Endothelial cell of umbilical vein (primary cell): ENCODE measurements around the gene CUX1. TPM values are rescaled to one million over a fixed set of nuclear protein-coding genes. Genes with fewer than 3 reads are reported as not detected.

Experiments used
- BruUV-seq: library from RNA; stranded (reverse); fragments of 400-500 nt; replicated peaks from 2 replicates; lab custom pipeline; 2021; lab: Mats Ljungman, UMichigan
- CTCF ChIA-PET: fragments of 300-600, 350-600 bp; sonication (Branson Sonifier 250); formaldehyde crosslinking; loops from one replicate; lab custom pipeline; 2021; ENCODE audit warnings: antibody characterized with exemption, inconsistent platforms; lab: Charles Lee
- POLR2A ChIA-PET: fragments of 300-600, 350-600 bp; sonication (Branson Sonifier 250); formaldehyde crosslinking; loops from one replicate; lab custom pipeline; 2021; ENCODE audit warnings: antibody characterized with exemption, inconsistent platforms; lab: Charles Lee
- DNase-seq: peaks from one replicate; pipeline ENCODE4 v3.0.0-alpha.2; 2011; ENCODE audit warnings: low read depth, low spot score
- FAIRE-seq: peaks from 2 replicates; lab custom pipeline; 2011; peaks lifted over from hg19 to GRCh38; lab: Jason Lieb, UNC
- H2AFZ ChIP-seq: 2 replicates; pipeline ENCODE4 v1.6.0; 2012; ENCODE audit warnings: low read depth, low read length, control low read depth, inconsistent platforms
- H3K27ac ChIP-seq: 2 replicates; pipeline ENCODE4 v1.5.1; 2011; ENCODE audit warnings: low read depth, mild to moderate bottlenecking, control low read depth, low read length, moderate library complexity; ENCODE audit not compliant: insufficient read depth
- H3K27me3 ChIP-seq, 2 experiments: 2 replicates each; pipeline versions ENCODE4 v1.6.0 to v1.6.1; 2011; ENCODE audit warnings: low read length in 2 of 2, mixed read lengths in 1 of 2; ENCODE audit not compliant: control insufficient read depth in 2 of 2, insufficient read depth in 2 of 2
- H3K36me3 ChIP-seq, 2 experiments: 2 replicates in 1 of 2; 3 replicates in 1 of 2; pipeline ENCODE4 v1.5.1; 2011; ENCODE audit warnings: low read length in 2 of 2, mild to moderate bottlenecking in 1 of 2, moderate library complexity in 1 of 2; ENCODE audit not compliant: control insufficient read depth in 2 of 2, insufficient read depth in 2 of 2; ENCODE audit errors: extremely low read depth in 1 of 2
- H3K4me1 ChIP-seq: 3 replicates; pipeline ENCODE4 v1.5.1; 2011; ENCODE audit warnings: mild to moderate bottlenecking, low read length; ENCODE audit not compliant: control insufficient read depth, insufficient read depth; ENCODE audit errors: extremely low read depth
- H3K4me2 ChIP-seq: 2 replicates; pipeline ENCODE4 v1.6.1; 2011; ENCODE audit warnings: low read length, control low read depth, mixed read lengths; ENCODE audit not compliant: insufficient read depth
- H3K4me3 ChIP-seq, 3 experiments: fragments of 200-600 bp in 1 of 3; sonication (generic), shearing (Covaris generic) in 1 of 3; replicated peaks in 1 of 3; 2 replicates each; pipeline ENCODE4 v1.5.1; 2011 to 2016; ENCODE audit warnings: control low read depth in 3 of 3, low read length in 3 of 3, mild to moderate bottlenecking in 2 of 3, inconsistent platforms in 1 of 3, low read depth in 1 of 3, moderate library complexity in 1 of 3; ENCODE audit not compliant: insufficient read depth in 1 of 3
- H3K79me2 ChIP-seq: 2 replicates; pipeline ENCODE4 v1.6.0; 2012; ENCODE audit warnings: low read length, inconsistent platforms; ENCODE audit not compliant: control insufficient read depth, insufficient read depth
- H3K9ac ChIP-seq: replicated peaks from 2 replicates; pipeline ENCODE3; 2011; ENCODE audit warnings: low read length, control low read depth; ENCODE audit not compliant: insufficient read depth; ENCODE audit errors: extremely low read depth
- H3K9me1 ChIP-seq: replicated peaks from 3 replicates; pipeline ENCODE4 v1.6.0; 2011; ENCODE audit warnings: mild to moderate bottlenecking, low read length; ENCODE audit not compliant: control insufficient read depth, insufficient read depth; ENCODE audit errors: extremely low read depth
- H3K9me3 ChIP-seq: replicated peaks from 2 replicates; pipeline ENCODE4 v1.5.1; 2012; ENCODE audit warnings: low read length, inconsistent platforms; ENCODE audit not compliant: control insufficient read depth, insufficient read depth
- H4K20me1 ChIP-seq: replicated peaks from 2 replicates; pipeline ENCODE3; 2011; ENCODE audit warnings: mild to moderate bottlenecking, low read length; ENCODE audit not compliant: control insufficient read depth, insufficient read depth; ENCODE audit errors: extremely low read depth
- EZH2 ChIP-seq: IDR thresholded peaks from 2 replicates; pipeline ENCODE4 v1.6.1; 2012; ENCODE audit warnings: borderline replicate concordance, low read depth, mild to moderate bottlenecking, moderate library complexity, low read length, inconsistent platforms; ENCODE audit not compliant: severe bottlenecking
- FOS ChIP-seq: IDR thresholded peaks from 2 replicates; pipeline ENCODE4 v1.6.1; 2011; ENCODE audit warnings: mild to moderate bottlenecking, low read length, moderate library complexity, borderline replicate concordance; ENCODE audit not compliant: insufficient read depth
- GATA2 ChIP-seq: IDR thresholded peaks from 2 replicates; pipeline ENCODE4 v1.7.0; 2011; ENCODE audit warnings: low read depth, mild to moderate bottlenecking, moderate library complexity, mixed read lengths, low read length; ENCODE audit not compliant: insufficient read length, insufficient read depth
- JUN ChIP-seq: IDR thresholded peaks from 2 replicates; pipeline ENCODE4 v1.6.1; 2011; ENCODE audit warnings: borderline replicate concordance, low read depth; ENCODE audit not compliant: insufficient read length, insufficient read depth
- MYC ChIP-seq: IDR thresholded peaks from one replicate; pipeline ENCODE4 v1.6.1; 2011; ENCODE audit warnings: mild to moderate bottlenecking, low read depth, low read length
- POLR2A ChIP-seq: IDR thresholded peaks from 2 replicates; pipeline ENCODE4 v1.6.1; 2012; ENCODE audit warnings: low read depth, mild to moderate bottlenecking, control low read depth, low read length
- POLR2AphosphoS5 ChIP-seq: IDR thresholded peaks from 2 replicates; pipeline ENCODE4 v1.6.1; 2012; ENCODE audit warnings: low read depth, mild to moderate bottlenecking, control low read depth, low read length, moderate library complexity; ENCODE audit not compliant: insufficient read depth
- dilution Hi-C: fragments of 300-500 bp; cut with MboI; formaldehyde crosslinking; loops from one replicate; pipeline ENCODE4 v1.15.0; 2019; ENCODE audit warnings: low sequenced_read_pairs; ENCODE audit not compliant: extremely low pct_ligation_motif_present
- intact Hi-C: fragments of 100-400 bp; cut with micrococcal nuclease; formaldehyde crosslinking; loops from one replicate; pipeline ENCODE4 v1.10.0; 2022
- polyA plus RNA-seq, 4 experiments: library from polyadenylated mRNA; depleted of rRNA in 3 of 4; stranded (reverse) in 3 of 4; unstranded in 1 of 4; fragments of >200 nt; gene quantifications; 2 replicates each; pipeline versions ENCODE4 v1.2.1 to v1.2.3, GENCODE V29; 2011 to 2012; ENCODE audit warnings: missing spikeins in 1 of 4
- total RNA-seq: library from RNA; stranded (reverse); gene quantifications from 2 replicates; pipeline ENCODE4 v1.2.3, GENCODE V29; 2021
- TF ChIP-seq, protein P1 (sequence below): IDR thresholded peaks from 2 replicates; pipeline ENCODE4 v1.6.1; 2011; ENCODE audit not compliant: insufficient read depth, insufficient read length
- TF ChIP-seq, protein P2 (sequence below), 2 donors: IDR thresholded peaks; 1 replicate in 1 of 2; 2 replicates in 1 of 2; pipeline ENCODE4 v1.5.1; 2011; ENCODE audit warnings: low read length in 2 of 2, mild to moderate bottlenecking in 2 of 2, moderate library complexity in 2 of 2, control low read depth in 1 of 2, inconsistent platforms in 1 of 2, low read depth in 1 of 2; ENCODE audit not compliant: insufficient read depth in 1 of 2; ENCODE audit errors: extremely low read depth in 1 of 2

Gene CUX1
- total and polyA plus RNA-seq, 2 donors (not counting 3 experiments of a cell fraction or from before 2014, with no cell fraction given), result 13.8 to 49.8 TPM

DNA sequence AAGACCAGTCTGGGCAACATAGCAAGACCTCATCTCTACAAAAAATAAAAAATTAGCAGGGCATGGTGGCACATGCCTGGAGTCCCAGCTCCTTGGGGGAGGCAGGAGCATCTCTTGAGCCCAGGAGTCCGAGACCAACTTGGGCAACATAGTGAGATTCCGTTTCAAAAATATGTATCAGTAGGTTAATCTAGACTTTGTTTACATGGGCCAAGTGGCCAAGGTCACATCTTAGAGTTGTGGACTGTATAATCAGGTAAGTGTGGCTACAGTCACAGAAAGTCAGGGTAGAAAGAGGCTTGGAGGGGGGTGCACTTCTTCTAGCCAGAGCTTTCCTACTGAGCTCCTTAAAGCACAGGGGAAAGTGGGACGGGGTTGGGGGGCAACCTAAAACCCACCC, 174.4 kb downstream of the CUX1 start:
- Histone ChIP-seq H2AFZ (no peak overlapping the region), H3K4me3 (no peak overlapping the region), H3K9me3 (no peaks in the 10 kb centered on the region), H3K4me1 (no peaks in the 10 kb centered on the region), H3K27me3 (no peaks in the 10 kb centered on the region), H3K79me2 (no peaks in the 10 kb centered on the region), H3K9ac (no peak overlapping the region), H3K27ac (no peak overlapping the region), H3K4me2 (no peak overlapping the region), H3K9me1 (no peaks in the 10 kb centered on the region), H4K20me1 (no peaks in the 10 kb centered on the region), H3K36me3 (no peaks in the 10 kb centered on the region)
- DNase-seq (no peak), FAIRE-seq (no peak)
- intact Hi-C loops, result no loop called here
- BruUV-seq, result no TSS peak
- ChIA-PET CTCF (interaction anchor here (1.6 kb wide), 1 partner anchor 9 kb away, joined by 3 read pairs; no protein-coding TSS in a partner anchor), POLR2A (no interaction called here)
- dilution Hi-C loops, result no loop called here
- no peak for TF ChIP-seq POLR2AphosphoS5

DNA sequence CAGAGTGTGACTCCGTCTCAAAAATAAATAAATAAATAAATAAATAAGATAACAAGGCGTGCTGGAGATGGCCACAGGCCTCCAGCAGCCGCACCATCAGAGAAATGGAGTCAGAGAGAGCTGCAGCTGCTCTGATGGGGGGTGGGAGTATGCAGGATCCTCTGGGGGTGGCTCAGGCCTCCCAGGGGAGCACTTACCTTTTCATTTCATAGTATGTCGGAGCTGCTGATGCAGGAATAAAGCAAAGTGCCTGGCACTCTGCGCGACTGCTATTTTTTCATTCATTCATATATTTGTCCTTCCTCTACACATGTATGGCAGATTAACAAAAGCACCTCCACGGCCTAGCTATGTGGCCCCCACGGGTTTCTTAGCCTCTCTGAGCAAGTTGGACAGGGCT, 175.9 kb downstream of the CUX1 start:
- H4K20me1 ChIP-seq, result no peaks in the 10 kb centered on the region
- BruUV-seq, result no TSS peak
- dilution Hi-C loops, result no loop called here

More for the DNA sequence above, 175.9 kb downstream of the CUX1 start:
- Histone ChIP-seq H3K79me2 (no peaks in the 10 kb centered on the region), H3K4me2 (no peak overlapping the region), H3K27me3 (no peaks in the 10 kb centered on the region), H3K9me1 (no peaks in the 10 kb centered on the region), H3K27ac (no peak overlapping the region), H3K9me3 (no peaks in the 10 kb centered on the region), H3K36me3 (no peaks in the 10 kb centered on the region), H2AFZ (no peak overlapping the region), H3K9ac (no peak overlapping the region), H3K4me3 (no peak overlapping the region), H3K4me1 (no peaks in the 10 kb centered on the region)
- no peak for FAIRE-seq
- ChIA-PET POLR2A (no interaction called here), CTCF (interaction anchor here (1.6 kb wide), 1 partner anchor 137 kb away, joined by 5 read pairs; no protein-coding TSS in a partner anchor)
- no peak for DNase-seq
- TF ChIP-seq EZH2, result no peak
- TF ChIP-seq MYC, result no peak
- TF ChIP-seq, protein P1, sequence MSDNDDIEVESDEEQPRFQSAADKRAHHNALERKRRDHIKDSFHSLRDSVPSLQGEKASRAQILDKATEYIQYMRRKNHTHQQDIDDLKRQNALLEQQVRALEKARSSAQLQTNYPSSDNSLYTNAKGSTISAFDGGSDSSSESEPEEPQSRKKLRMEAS, result no peak
- no peak for TF ChIP-seq GATA2
- TF ChIP-seq, protein P2, sequence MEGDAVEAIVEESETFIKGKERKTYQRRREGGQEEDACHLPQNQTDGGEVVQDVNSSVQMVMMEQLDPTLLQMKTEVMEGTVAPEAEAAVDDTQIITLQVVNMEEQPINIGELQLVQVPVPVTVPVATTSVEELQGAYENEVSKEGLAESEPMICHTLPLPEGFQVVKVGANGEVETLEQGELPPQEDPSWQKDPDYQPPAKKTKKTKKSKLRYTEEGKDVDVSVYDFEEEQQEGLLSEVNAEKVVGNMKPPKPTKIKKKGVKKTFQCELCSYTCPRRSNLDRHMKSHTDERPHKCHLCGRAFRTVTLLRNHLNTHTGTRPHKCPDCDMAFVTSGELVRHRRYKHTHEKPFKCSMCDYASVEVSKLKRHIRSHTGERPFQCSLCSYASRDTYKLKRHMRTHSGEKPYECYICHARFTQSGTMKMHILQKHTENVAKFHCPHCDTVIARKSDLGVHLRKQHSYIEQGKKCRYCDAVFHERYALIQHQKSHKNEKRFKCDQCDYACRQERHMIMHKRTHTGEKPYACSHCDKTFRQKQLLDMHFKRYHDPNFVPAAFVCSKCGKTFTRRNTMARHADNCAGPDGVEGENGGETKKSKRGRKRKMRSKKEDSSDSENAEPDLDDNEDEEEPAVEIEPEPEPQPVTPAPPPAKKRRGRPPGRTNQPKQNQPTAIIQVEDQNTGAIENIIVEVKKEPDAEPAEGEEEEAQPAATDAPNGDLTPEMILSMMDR (IDR thresholded peaks at IDR 0.05; ENCODE audit: extremely low read depth in 1 of 2, insufficient read depth in 1 of 2, low read depth in 1 of 2, low read length in 2 of 2), result no peak
- TF ChIP-seq JUN, result no peak
- no peak for TF ChIP-seq POLR2AphosphoS5
- no peak for TF ChIP-seq FOS
- no peak for TF ChIP-seq POLR2A
- intact Hi-C loops, result no loop called here
